Measurements from ENCODE around the gene FOXP1.

FOXP1 gene

DNA sequence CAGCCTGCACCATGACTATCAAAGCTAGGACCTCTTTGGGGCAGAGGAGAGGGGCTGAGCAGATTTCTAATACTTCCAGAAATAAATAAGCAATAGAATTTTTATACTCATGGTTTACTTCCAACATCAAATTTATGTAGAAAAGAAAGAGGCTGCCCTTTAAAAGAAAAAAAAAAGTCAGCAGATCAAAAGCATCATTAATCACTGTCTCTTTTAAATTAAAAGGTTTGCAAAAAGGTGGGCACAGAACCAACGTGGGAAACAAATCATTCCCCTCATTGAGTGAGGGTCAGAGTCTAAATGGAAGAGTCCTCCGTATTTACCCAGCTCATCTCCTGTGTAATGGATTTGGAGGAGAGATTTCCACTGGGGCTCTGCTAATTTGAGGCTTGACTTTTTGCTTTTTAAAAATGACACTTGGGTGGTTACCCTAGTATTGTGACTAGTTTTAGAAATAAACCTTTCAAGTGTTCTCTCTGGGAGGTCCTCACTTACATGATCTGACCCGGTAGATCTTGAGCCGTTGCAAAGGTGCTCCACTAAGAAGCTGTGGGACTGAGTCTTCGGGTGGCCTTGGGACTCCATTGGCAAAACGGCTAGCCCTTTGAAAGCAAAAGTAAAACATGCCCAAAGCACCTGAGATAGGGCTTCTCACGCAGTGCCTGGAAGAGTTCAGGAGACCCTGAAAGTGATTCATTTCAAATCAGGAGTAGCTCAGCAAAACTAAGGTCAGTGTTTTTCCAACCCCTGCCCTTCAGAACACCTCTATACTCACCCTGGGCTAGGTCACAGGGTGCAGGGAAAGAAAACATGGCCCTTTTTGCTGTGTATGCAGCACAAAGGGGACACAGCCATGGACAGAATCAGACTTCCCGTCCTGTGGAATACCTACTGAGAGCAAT lies 320.9 kb downstream of the FOXP1 start:
- Mint-ChIP-seq H3K4me3 (peak overlapping the region; percentile 8), H3K36me3 (ENCODE audit: low read depth) (peaks cover 62% of the 10 kb centered on the region), H3K27me3 (no peaks in the 10 kb centered on the region), H3K4me1 (ENCODE audit: low read depth) (peaks cover 76% of the 10 kb centered on the region), H3K9me3 (no peaks in the 10 kb centered on the region), H3K27ac (peak overlapping the region; percentile 91)
- no peak for DNase-seq

GRCh38 chr3:71260782-71261181 lies 322.7 kb downstream of the FOXP1 start:
- no peaks in the 10 kb centered on the region for H3K27me3 Mint-ChIP-seq
- no peak for DNase-seq
- peaks cover 82% of the 10 kb centered on the region for H3K4me1 Mint-ChIP-seq (ENCODE audit: low read depth)
- H3K36me3 Mint-ChIP-seq (ENCODE audit: low read depth): peaks cover 70% of the 10 kb centered on the region
- H3K9me3 Mint-ChIP-seq: no peaks in the 10 kb centered on the region
- no peak overlapping the region for H3K27ac Mint-ChIP-seq
- no peak overlapping the region for H3K4me3 Mint-ChIP-seq

- Mint-ChIP-seq H3K27me3 (no peaks in the 10 kb centered on the region), H3K9me3 (no peaks in the 10 kb centered on the region), H3K4me1 (ENCODE audit: low read depth) (peaks cover 79% of the 10 kb centered on the region), H3K4me3 (no peak overlapping the region), H3K36me3 (ENCODE audit: low read depth) (peaks cover 64% of the 10 kb centered on the region), H3K27ac (peak overlapping the region; percentile 88)
- no peak for DNase-seq
Observed at GRCh38 chr3:71258526-71258925, 325.0 kb downstream of the FOXP1 start.

GRCh38 chr3:71258116-71258515 lies 325.4 kb downstream of the FOXP1 start:
- Mint-ChIP-seq H3K27ac (peak overlapping the region; percentile 88), H3K36me3 (ENCODE audit: low read depth) (peaks cover 63% of the 10 kb centered on the region), H3K4me1 (ENCODE audit: low read depth) (peaks cover 78% of the 10 kb centered on the region), H3K27me3 (no peaks in the 10 kb centered on the region), H3K4me3 (no peak overlapping the region), H3K9me3 (no peaks in the 10 kb centered on the region)
- DNase-seq: no peak

DNA sequence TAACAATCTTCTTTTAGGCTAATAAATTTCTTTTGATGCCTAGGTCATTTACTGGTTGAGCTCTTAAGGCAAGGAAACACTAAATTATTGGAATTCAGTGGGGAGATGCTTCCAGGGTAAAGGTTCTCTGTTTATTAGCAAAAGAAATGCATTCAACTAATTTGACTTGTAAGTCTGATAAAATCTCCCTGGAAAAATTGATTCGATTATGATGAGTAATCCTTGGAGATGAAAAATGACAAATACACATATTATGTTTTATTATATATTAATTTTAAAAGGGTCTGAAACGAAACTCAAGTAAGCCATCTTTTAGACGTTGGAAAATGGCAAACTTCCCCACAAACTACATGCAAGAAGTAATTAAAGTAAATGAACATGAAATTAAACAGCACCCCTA lies 328.0 kb downstream of the FOXP1 start:
- peaks cover 67% of the 10 kb centered on the region for H3K36me3 Mint-ChIP-seq (ENCODE audit: low read depth)
- H3K9me3 Mint-ChIP-seq: no peaks in the 10 kb centered on the region
- H3K27me3 Mint-ChIP-seq: no peaks in the 10 kb centered on the region
- DNase-seq: no peak
- no peak overlapping the region for H3K4me3 Mint-ChIP-seq
- peaks cover 82% of the 10 kb centered on the region for H3K4me1 Mint-ChIP-seq (ENCODE audit: low read depth)
- no peak overlapping the region for H3K27ac Mint-ChIP-seq

DNA sequence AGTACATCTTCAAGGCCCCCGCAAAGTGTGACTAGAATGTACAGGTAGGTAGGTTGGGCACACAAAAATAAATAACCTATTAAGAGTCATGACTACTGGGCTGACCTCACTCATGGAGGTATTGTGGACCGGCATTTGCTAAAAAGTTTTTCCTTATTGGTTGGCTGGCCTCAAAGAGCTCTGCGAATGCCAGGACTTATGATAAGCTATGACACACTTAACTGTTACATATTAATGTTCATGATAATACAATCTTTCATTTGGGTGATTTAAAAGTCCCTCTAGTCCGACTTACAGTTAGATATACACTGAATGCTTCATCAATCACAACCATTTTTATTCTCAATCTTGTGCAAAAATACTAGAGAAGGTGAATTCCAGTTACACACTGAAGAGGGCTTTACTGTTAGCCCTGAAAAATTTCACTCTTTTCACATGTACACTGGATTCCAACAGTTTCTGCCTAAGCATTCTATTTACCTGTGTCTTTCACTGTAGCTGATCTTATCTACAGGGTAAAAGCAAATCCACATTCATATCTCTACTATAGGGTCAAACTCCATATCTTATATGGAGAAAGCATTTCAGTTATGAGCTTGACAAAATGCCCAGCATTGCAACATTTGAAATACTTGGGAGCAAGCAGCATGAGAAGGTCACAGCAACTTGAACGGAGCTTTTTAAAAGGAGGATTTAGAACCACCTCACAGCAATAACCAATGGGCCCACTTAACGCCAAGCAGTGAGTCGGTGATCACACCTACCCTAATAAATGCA lies 329.1 kb downstream of the FOXP1 start:
- H3K27ac Mint-ChIP-seq: peak overlapping the region; percentile 2
- no peaks in the 10 kb centered on the region for H3K9me3 Mint-ChIP-seq
- peaks cover 68% of the 10 kb centered on the region for H3K36me3 Mint-ChIP-seq (ENCODE audit: low read depth)
- peaks cover 86% of the 10 kb centered on the region for H3K4me1 Mint-ChIP-seq (ENCODE audit: low read depth)
- no peaks in the 10 kb centered on the region for H3K27me3 Mint-ChIP-seq
- no peak overlapping the region for H3K4me3 Mint-ChIP-seq
- no peak for DNase-seq

DNA sequence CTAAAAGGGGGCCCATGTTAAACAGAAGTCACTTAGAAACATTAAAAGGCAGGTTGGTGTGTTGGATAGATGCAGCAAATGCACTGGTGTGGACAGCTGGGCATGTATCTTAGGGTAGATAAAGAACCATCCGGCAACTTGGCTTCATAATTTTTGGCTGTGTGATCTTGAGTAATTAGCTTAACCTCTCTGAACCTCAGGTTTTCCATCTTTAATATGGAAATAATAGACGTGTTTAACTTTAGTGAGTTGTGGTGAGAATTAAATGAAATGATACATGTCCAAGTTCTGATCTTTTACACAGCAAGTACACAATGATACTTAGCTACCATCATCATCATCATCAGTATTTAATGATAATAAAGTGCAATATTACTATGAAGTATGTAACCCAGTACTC lies 330.4 kb downstream of the FOXP1 start:
- DNase-seq: no peak
- H3K36me3 Mint-ChIP-seq (ENCODE audit: low read depth): peaks cover 76% of the 10 kb centered on the region
- no peak overlapping the region for H3K4me3 Mint-ChIP-seq
- no peaks in the 10 kb centered on the region for H3K27me3 Mint-ChIP-seq
- H3K9me3 Mint-ChIP-seq: no peaks in the 10 kb centered on the region
- no peak overlapping the region for H3K27ac Mint-ChIP-seq
- peaks cover 85% of the 10 kb centered on the region for H3K4me1 Mint-ChIP-seq (ENCODE audit: low read depth)

DNA sequence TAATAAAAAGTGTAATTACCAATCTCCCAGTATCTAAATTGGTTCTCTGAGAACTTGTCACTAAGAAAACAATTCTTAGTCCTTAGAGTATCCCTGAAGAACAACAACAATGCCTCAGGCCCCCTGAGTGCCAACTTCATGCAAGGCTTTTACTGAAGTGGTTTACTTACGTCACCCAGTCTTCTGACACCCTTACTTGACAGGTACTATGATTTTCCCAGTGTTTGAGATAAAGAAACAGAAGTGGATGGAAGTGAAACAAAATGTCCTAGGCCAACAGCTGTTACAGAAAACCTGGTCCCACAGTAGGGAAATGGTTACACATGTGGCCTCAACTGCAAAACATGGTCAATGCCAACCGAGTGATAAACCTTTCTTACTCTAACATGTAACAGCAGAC lies 331.1 kb downstream of the FOXP1 start:
- Mint-ChIP-seq H3K36me3 (ENCODE audit: low read depth) (peaks cover 74% of the 10 kb centered on the region), H3K9me3 (no peaks in the 10 kb centered on the region), H3K4me3 (no peak overlapping the region), H3K4me1 (ENCODE audit: low read depth) (peaks cover 85% of the 10 kb centered on the region), H3K27ac (no peak overlapping the region), H3K27me3 (no peaks in the 10 kb centered on the region)
- DNase-seq: no peak

DNA sequence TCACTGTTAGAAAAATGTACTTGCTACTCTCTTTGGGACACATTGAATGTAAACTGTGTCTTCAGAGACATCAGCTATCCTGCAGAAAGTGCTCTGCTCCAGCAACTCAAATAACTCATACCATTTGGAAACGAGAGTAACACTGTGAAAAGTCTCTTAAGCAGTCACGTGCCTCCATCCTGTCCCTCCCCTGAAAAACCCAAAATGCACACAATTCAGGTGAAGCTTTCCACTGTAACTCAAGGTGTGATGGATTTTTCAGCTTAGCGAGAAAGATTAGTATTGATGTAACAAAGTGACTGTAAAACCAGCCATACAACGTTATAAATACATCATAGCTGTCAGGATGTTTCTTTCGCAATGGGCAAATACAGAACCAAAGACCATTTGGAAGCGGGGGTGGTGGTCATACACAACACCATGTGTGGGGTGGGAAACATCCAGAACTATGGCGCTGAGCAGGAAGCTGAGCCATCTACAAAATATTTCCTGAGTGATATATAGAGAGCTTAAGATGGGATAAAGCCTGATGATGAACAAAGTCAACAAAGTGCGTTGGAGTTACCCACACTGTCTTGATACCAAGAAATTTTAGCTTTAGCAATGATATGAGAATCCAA lies 332.3 kb downstream of the FOXP1 start:
- Mint-ChIP-seq H3K9me3 (no peaks in the 10 kb centered on the region), H3K4me1 (ENCODE audit: low read depth) (peaks cover 87% of the 10 kb centered on the region), H3K27ac (peak overlapping the region; percentile 34), H3K36me3 (ENCODE audit: low read depth) (peaks cover 72% of the 10 kb centered on the region), H3K27me3 (no peaks in the 10 kb centered on the region), H3K4me3 (no peak overlapping the region)
- no peak for DNase-seq

GRCh38 chr3:71250026-71250425 lies 333.5 kb downstream of the FOXP1 start:
- Mint-ChIP-seq H3K4me1 (ENCODE audit: low read depth) (peaks cover 84% of the 10 kb centered on the region), H3K4me3 (no peak overlapping the region), H3K27me3 (no peaks in the 10 kb centered on the region), H3K36me3 (ENCODE audit: low read depth) (peaks cover 73% of the 10 kb centered on the region), H3K9me3 (no peaks in the 10 kb centered on the region), H3K27ac (peak overlapping the region; percentile 53)
- no peak for DNase-seq

DNA sequence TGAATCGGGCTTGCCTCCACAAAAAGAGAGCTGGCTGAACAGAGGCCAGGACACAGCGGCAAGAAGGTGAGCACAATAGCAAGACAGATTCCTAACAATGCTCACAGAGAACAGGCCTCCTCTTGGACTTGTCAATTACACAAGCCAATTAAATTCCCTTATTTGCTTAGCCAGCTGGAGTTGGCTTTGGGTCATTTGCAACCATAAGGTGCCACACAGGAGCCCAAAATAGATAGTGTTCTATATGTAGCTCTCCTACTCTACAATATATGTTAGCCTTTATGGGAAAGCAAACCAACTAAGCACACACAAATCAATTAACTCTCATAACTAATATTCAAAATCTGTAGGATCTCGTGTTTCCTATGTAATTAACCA lies 335.6 kb downstream of the FOXP1 start:
- H3K27ac Mint-ChIP-seq: peak overlapping the region; percentile 7
- H3K36me3 Mint-ChIP-seq (ENCODE audit: low read depth): peaks cover 72% of the 10 kb centered on the region
- peaks cover 86% of the 10 kb centered on the region for H3K4me1 Mint-ChIP-seq (ENCODE audit: low read depth)
- H3K27me3 Mint-ChIP-seq: no peaks in the 10 kb centered on the region
- H3K9me3 Mint-ChIP-seq: no peaks in the 10 kb centered on the region
- H3K4me3 Mint-ChIP-seq: no peak overlapping the region
- no peak for DNase-seq

DNA sequence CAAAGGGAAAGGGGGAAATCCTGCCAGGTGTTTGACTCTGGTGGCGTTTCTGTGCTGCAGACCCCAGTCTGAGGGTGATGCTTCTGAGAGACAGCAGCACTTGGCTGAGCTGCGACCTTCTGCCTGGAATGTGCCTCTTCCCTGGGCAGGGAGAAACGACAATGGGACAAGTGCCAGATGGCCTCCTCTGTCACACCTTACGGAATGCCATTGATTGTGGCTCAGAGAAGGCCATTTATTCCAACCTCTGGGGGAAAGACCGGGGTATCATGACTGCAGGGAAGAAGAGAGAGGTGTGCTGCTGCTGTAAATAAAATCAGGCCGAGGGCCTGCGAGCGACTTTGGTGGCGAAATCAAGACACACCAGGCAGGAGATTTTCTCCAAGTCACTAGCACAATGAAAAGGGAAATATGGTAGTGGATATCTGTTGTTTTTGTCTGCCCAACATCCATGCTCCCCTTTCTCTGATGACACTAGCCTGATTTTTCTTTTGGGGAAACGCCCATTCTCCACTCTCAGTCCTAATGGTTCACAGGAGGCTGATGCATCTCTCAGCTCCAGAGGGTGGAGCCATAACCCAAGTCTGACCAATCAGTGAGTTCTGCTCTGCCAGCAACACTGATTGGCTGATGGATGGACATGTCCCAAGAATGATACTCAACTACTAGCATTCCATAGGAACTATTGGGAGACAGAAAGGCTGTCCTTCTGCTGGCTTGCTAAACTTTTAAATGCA lies 336.1 kb downstream of the FOXP1 start:
- Mint-ChIP-seq H3K9me3 (no peaks in the 10 kb centered on the region), H3K27me3 (no peaks in the 10 kb centered on the region), H3K36me3 (ENCODE audit: low read depth) (peaks cover 67% of the 10 kb centered on the region), H3K27ac (peak overlapping the region; percentile 22), H3K4me1 (ENCODE audit: low read depth) (peaks cover 85% of the 10 kb centered on the region), H3K4me3 (no peak overlapping the region)
- no peak for DNase-seq

GRCh38 chr3:71245971-71246880 lies 337.3 kb downstream of the FOXP1 start:
- no peak overlapping the region for H3K4me3 Mint-ChIP-seq
- H3K4me1 Mint-ChIP-seq (ENCODE audit: low read depth): peaks cover 84% of the 10 kb centered on the region
- no peak for DNase-seq
- H3K9me3 Mint-ChIP-seq: no peaks in the 10 kb centered on the region
- H3K27me3 Mint-ChIP-seq: no peaks in the 10 kb centered on the region
- H3K27ac Mint-ChIP-seq: peak overlapping the region; percentile 59
- peaks cover 62% of the 10 kb centered on the region for H3K36me3 Mint-ChIP-seq (ENCODE audit: low read depth)
